K562 (cell line): ENCODE data around the gene TMTC2. TPM values are rescaled to one million over a fixed set of nuclear protein-coding genes. Genes with fewer than 3 reads are reported as not detected.

Source experiments
- KAT2B ChIP-seq: IDR thresholded peaks from one replicate; pipeline ENCODE4 v1.6.1; 2012; ENCODE audit warnings: low read depth, mild to moderate bottlenecking, control low read depth, inconsistent platforms, low read length, moderate library complexity
- LCOR ChIP-seq: sonication (generic); formaldehyde crosslinking; IDR thresholded peaks from 2 replicates; pipeline ENCODE4 v1.8.0; 2022; ENCODE audit warnings: mild to moderate bottlenecking, missing genetic modification reagents
- NFE2L1 ChIP-seq: fragments of 450-650 bp; IDR thresholded peaks from 2 replicates; pipeline ENCODE4 v1.6.1; 2016; ENCODE audit warnings: missing genetic modification characterization, low read depth, mild to moderate bottlenecking, missing compliant biosample characterization, moderate library complexity, borderline replicate concordance
- ZNF584 ChIP-seq: fragments of 200-800 bp; sonication (Bioruptor generic); IDR thresholded peaks from 2 replicates; pipeline ENCODE4 v1.6.1; 2016; ENCODE audit warnings: low read depth, mild to moderate bottlenecking, missing genetic modification characterization, missing compliant biosample characterization
- polyA plus RNA-seq, 8 experiments: library from polyadenylated mRNA; depleted of rRNA in 4 of 8; stranded (reverse) in 5 of 8; unstranded in 3 of 8; fragments of >200 nt; fragmentation: Nextera tagmentation in 2 of 8; fragmentation: Illumina TruSeq in 1 of 8; extraction: Ambion mirVana in 2 of 8; extraction: Trizol in 1 of 8; gene quantifications; 2 replicates each; pipeline versions ENCODE4 v1.2.1 to v1.2.3, GENCODE V29; 2011 to 2014; ENCODE audit warnings: inconsistent platforms in 1 of 8, missing spikeins in 1 of 8
- total RNA-seq, 7 experiments: library from RNA; depleted of rRNA in 6 of 7; stranded (reverse); fragments of >200 nt in 6 of 7; fragmentation: Illumina TruSeq in 2 of 7; extraction: Trizol in 2 of 7; gene quantifications; 2 replicates each; pipeline versions ENCODE4 v1.2.1 to v1.2.3, GENCODE V29; 2011 to 2021; ENCODE audit warnings: low replicate concordance in 1 of 7
- TF ChIP-seq, protein P1 (sequence below): fragments of 450-650 bp; IDR thresholded peaks from 2 replicates; pipeline ENCODE4 v1.6.1; 2016; ENCODE audit warnings: low read depth

Gene TMTC2
- total and polyA plus RNA-seq, 9 of the 15 experiments (the other 6 are each of a cell fraction or from before 2014, with no cell fraction given): 0.29 to 1.1 (median 0.55) TPM

DNA sequence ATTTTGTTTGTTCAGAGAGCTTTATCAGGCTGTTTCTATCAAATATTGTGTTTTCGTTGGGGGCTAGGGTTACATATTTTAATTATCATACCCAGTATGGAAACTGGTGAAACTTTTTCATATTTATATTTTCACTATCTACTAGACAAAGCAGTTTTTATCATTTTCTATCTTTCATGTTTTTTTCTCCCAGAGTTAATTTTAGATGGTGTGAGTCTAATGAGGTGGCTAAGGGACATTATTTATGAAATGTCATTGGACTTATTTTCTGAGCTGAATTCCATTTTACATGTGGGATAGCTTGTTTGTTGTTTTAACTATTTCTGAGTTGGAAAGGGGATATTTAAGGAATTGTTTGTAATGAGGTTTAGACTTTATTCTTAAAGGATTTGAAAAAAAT, 100.3 kb downstream of the TMTC2 start (continued):
- TF ChIP-seq, protein P1, sequence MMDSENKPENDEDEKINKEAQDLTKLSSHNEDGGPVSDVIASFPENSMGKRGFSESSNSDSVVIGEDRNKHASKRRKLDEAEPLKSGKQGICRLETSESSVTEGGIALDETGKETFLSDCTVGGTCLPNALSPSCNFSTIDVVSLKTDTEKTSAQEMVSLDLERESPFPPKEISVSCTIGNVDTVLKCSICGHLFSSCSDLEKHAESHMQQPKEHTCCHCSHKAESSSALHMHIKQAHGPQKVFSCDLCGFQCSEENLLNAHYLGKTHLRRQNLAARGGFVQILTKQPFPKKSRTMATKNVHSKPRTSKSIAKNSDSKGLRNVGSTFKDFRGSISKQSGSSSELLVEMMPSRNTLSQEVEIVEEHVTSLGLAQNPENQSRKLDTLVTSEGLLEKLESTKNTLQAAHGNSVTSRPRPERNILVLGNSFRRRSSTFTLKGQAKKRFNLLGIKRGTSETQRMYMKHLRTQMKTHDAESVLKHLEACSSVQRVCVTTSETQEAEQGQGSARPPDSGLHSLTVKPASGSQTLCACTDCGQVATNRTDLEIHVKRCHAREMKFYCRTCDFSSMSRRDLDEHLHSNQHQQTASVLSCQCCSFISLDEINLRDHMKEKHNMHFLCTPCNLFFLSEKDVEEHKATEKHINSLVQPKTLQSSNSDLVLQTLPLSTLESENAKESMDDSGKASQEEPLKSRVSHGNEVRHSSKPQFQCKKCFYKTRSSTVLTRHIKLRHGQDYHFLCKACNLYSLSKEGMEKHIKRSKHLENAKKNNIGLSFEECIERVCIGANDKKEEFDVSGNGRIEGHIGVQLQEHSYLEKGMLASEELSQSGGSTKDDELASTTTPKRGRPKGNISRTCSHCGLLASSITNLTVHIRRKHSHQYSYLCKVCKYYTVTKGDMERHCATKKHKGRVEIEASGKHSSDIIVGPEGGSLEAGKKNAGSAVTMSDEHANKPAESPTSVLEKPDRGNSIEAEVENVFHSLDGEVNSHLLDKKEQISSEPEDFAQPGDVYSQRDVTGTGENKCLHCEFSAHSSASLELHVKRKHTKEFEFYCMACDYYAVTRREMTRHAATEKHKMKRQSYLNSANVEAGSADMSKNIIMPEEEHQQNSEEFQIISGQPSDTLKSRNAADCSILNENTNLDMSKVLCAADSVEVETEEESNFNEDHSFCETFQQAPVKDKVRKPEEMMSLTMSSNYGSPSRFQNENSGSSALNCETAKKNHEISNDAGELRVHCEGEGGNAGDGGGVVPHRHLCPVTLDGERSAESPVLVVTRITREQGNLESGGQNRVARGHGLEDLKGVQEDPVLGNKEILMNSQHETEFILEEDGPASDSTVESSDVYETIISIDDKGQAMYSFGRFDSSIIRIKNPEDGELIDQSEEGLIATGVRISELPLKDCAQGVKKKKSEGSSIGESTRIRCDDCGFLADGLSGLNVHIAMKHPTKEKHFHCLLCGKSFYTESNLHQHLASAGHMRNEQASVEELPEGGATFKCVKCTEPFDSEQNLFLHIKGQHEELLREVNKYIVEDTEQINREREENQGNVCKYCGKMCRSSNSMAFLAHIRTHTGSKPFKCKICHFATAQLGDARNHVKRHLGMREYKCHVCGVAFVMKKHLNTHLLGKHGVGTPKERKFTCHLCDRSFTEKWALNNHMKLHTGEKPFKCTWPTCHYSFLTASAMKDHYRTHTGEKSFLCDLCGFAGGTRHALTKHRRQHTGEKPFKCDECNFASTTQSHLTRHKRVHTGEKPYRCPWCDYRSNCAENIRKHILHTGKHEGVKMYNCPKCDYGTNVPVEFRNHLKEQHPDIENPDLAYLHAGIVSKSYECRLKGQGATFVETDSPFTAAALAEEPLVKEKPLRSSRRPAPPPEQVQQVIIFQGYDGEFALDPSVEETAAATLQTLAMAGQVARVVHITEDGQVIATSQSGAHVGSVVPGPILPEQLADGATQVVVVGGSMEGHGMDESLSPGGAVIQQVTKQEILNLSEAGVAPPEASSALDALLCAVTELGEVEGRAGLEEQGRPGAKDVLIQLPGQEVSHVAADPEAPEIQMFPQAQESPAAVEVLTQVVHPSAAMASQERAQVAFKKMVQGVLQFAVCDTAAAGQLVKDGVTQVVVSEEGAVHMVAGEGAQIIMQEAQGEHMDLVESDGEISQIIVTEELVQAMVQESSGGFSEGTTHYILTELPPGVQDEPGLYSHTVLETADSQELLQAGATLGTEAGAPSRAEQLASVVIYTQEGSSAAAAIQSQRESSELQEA: no peak
- TF ChIP-seq ZNF584 (CRISPR knock-in tag) (no peak), NFE2L1 (tag) (no peak), KAT2B (no peak), LCOR (no peak)
